ENCODE results near the gene SNAPC1.

Gene SNAPC1

DNA sequence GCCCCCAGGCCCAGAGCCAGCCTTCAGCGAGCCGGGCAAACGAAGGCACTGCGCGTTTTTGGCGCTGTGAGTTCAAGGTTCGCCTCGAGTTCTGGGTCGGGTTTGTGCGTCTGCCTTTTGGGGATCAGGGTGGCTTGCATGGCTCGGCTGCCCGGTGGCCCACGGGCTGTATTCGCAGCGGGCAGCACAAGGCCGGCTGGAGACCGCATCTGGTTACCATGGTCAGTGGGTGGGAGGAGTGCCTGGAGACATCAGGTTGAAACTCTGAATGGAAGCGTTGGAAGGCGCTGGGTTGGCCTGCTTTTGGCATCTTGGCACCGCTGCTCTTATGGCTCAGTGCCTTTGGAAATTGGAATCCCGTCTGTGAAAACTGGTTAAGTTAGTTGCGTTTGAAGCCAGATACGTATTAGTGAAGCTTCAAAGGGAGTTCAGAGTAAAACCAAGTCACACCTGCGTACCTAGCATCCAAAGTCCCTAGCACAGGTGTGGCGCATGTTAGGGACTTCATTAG lies 50.9 kb downstream of the SNAPC1 start:
- DNase-seq: no peak

DNA sequence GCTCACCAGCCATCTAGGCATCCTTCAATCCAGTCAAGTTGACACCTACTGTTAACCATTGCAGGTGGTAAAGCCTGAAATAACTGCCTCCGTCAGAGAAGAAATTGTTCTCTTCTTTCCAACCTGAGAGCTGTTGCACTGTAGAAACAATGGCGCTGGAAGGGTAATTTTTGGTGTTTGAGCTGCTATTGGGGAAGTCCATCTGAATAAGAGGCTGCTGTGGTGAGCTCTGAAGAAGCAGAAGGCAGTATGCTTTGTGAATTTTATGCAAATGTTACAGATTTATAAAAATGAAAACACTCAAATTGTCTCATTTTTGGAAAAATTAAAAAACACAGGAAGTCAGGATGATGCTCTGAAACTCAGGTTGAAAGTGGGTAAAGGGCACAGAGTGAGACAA lies 60.2 kb downstream of the SNAPC1 start:
- DNase-seq: no peak

DNA sequence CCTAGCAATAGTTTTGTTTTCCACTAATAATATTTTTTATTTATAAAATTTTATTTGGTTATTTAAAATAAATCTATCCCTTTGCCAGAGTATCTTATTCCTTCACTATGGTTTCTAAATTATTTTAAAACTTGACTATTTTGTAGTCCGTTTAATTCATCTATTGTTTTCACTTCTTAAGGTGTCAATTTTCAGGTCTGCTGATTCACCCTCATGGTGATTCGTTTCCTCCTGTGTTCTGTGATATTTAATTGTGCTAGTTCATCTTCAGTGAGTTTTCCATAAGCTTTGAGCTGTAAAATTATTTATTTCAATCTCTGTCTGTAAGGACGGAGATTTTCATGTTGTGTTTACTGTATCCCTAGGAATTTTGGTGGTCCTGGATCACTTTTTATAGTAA lies 70.6 kb downstream of the SNAPC1 start:
- DNase-seq: no peak

DNA sequence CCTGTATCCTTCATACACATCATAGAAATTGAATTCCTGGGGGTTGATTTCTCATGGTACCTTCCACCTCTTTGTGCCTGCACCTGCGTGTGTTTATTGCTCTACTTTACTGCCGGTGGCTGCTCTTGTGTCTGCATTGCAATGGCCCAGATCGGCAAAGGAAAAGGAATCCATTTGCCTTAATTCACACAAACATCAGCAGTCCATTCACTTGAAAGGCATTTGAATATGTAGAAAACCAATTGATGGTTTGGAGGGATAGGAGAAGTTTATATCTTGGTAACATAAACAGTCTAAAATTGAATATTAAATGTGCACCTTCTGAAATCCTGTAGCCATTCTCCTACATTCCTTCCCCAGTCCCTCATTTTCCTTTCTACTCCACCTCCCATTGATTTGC lies 74.0 kb downstream of the SNAPC1 start:
- no peak for DNase-seq

DNA sequence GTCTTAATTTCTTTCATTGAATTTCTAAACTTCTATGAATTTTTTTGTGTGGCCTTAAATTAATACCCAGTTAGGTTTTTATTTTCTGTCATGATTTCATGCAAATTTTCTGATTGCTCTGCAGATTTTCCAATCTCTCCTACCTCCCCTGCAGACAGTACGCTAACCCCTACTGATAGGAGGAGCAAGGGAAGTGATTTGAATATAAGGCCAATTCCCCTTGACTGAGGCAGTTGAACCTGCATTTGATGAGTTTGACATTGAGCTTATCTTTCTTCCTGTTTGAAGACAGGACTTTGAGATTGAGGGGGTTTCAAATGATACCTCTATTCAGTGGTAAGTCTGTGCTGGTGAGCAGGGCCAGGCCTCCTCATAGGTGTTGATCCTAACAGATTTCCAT lies 74.6 kb downstream of the SNAPC1 start:
- no peak for DNase-seq

DNA sequence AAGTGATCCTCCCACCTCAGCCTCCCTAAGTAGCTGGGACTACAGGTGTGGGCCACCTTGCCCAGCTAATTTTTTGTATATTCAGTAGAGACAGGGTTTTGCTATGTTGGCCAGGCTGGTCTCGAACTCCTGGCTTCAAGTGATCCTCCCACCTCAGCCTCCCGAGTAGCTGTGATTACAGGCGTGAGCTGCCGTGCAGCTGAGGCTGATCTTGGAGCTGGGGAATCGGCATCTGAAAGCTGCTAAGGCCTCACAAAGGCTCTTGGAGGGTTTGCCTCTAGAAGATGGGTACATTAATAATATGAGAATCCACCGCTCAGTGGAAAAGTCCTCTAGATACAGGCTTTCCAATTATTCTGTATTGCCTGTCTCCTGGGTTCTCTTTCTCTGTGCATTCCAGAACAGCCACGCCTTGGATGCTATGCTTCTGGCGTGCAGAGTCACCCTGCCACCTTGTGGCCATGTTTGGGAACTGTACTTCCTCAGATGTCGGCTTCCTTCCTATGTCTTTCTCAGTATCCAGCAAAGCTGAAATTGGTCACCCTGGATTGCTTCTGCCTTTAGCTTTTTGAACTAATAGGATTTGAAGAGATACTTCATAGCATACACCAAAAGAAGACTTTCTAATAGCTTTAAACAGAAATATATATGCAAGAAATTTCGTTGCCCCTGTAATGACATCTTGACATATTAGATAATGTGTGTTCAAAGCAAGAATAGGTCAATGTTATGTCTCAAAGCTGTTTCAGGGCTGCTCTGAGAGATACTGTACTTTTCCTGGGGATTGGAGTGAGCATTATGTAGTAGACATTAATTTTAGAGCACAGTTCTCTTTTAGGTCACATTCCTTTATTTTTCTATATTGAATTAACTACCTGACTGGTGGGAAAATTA lies 75.4 kb downstream of the SNAPC1 start:
- peak; percentile 54 for DNase-seq

DNA sequence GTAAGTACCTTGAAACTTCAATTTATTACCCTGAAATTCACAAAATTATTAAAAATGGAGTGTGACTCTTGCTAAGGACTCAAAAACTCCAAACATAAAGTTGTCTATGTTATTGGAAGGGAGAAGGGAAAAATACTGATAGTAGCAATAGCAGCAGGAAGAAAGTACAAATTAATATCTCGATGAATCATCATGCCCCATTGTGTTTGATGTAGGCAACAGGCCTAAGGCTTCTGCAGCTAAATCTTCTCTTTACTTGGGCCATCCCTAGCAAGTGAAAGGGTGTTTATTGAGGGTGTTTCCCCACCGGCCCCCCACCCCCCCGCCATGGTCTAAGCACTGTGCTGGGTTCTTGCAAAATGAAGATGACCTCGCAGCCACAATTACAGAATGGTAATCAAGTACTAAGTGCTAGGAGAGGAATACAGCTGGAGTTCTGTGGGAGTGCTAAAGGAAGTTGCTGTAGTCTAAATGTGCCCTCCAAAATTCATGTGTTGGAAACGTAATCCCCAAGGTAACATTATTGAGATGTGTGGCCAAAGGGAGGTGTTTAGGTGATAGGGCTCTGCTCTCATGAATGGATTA lies 76.5 kb downstream of the SNAPC1 start:
- DNase-seq: no peak

DNA sequence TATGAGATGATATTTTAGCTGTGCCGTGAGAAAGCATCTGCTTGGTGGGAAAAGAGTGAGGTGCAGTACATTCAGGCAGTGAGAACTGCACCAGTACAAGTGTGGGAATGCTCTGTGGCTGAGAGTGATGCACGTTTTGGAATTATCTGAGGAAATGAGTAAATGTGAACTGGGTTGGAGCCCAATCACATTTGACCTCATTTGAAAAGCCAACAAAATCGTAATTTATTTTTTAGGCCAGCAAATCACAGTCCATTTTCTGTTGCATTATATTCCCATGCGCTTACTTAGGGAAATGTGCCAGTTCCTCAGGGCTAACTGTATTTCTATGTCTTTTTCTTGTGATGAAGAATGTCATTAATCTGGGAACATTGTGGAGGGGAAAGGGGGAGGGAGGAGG lies 77.3 kb downstream of the SNAPC1 start:
- DNase-seq: no peak

DNA sequence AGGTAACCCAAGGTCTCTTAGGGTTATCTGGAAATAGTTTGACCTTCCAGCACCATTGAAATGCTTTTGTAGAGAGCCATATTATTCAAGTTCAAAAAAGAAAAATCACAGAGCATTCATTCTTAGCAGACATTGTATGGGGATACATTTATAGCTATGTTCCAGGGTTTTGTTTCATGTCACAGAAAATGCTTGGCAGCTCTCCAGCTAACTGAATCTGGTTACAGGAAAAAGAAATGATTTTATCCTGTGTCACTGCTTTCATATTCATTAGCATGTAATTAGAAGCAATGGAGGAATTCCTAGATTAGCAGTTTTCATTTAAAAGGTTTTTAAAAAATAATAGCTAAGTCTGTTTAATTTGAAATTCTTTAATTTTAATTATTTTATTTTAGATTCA lies 78.9 kb downstream of the SNAPC1 start:
- DNase-seq: no peak

Data from activated effector memory CD4-positive, alpha-beta T cell treated with Interleukin-2 at 50 U/mL for 16 hours (primary cell).